Neural cell (in vitro differentiated cells): ENCODE data around the gene SOX4.

Experiments used
- POLR2AphosphoS5 ChIP-seq: IDR thresholded peaks from 2 replicates; pipeline ENCODE4 v1.6.1; 2012
- TF ChIP-seq, protein P1 (sequence below): fragments of 450-650 bp; IDR thresholded peaks from 2 replicates; pipeline ENCODE4 v1.5.1; 2014; ENCODE audit warnings: antibody characterized with exemption, mild to moderate bottlenecking, moderate library complexity; ENCODE audit not compliant: poor library complexity, severe bottlenecking

DNA sequence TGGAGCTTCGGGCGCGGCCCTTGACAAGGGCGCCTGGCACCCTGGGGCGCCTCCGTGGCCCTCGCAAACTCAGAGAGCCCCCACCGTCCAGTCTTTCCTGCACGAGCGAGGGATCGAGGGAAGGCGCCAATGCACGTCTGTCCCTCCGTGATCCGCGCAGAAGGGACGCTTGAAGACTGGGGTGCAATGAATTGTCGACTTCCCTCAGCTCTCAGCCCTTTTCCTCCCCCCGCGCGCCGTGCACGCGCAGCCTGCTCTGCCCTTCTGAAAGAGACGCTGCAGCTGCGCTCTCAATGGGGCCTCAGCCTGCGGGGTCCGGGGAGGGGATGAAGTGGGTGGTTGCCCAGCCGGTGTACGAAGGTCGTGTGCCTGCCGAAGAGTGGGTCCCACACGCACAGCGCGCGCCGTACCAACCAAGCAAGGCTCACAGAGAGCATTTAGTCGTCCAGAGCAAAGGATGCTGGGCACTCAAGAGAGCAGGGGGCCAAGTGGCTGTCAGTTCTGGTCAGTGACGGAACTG lies 5.5 kb upstream of the SOX4 start:
- TF ChIP-seq, protein P1, sequence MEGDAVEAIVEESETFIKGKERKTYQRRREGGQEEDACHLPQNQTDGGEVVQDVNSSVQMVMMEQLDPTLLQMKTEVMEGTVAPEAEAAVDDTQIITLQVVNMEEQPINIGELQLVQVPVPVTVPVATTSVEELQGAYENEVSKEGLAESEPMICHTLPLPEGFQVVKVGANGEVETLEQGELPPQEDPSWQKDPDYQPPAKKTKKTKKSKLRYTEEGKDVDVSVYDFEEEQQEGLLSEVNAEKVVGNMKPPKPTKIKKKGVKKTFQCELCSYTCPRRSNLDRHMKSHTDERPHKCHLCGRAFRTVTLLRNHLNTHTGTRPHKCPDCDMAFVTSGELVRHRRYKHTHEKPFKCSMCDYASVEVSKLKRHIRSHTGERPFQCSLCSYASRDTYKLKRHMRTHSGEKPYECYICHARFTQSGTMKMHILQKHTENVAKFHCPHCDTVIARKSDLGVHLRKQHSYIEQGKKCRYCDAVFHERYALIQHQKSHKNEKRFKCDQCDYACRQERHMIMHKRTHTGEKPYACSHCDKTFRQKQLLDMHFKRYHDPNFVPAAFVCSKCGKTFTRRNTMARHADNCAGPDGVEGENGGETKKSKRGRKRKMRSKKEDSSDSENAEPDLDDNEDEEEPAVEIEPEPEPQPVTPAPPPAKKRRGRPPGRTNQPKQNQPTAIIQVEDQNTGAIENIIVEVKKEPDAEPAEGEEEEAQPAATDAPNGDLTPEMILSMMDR = no peak
- TF ChIP-seq POLR2AphosphoS5 = peak; percentile 90
